GM19438 (cell line): ENCODE results near the gene FAM8A1.
A peak's percentile ranks its signal among the peaks of the same experiment; 100 is the strongest.
"Not testable (repeated sequence)": the region's sequence is repeated elsewhere in the genome, so short reads cannot be mapped to it uniquely, and the experiment has no call there.

Experiments
- ATAC-seq: cut with Tn5 transposase; IDR thresholded peaks from one replicate; pipeline ENCODE4 v1.9.1; 2021; ENCODE audit warnings: low read depth; ENCODE audit not compliant: unreplicated experiment

FAM8A1 gene, protein sequence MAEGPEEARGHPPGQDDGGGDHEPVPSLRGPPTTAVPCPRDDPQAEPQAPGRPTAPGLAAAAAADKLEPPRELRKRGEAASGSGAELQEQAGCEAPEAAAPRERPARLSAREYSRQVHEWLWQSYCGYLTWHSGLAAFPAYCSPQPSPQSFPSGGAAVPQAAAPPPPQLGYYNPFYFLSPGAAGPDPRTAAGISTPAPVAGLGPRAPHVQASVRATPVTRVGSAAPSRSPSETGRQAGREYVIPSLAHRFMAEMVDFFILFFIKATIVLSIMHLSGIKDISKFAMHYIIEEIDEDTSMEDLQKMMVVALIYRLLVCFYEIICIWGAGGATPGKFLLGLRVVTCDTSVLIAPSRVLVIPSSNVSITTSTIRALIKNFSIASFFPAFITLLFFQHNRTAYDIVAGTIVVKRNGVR

DNA sequence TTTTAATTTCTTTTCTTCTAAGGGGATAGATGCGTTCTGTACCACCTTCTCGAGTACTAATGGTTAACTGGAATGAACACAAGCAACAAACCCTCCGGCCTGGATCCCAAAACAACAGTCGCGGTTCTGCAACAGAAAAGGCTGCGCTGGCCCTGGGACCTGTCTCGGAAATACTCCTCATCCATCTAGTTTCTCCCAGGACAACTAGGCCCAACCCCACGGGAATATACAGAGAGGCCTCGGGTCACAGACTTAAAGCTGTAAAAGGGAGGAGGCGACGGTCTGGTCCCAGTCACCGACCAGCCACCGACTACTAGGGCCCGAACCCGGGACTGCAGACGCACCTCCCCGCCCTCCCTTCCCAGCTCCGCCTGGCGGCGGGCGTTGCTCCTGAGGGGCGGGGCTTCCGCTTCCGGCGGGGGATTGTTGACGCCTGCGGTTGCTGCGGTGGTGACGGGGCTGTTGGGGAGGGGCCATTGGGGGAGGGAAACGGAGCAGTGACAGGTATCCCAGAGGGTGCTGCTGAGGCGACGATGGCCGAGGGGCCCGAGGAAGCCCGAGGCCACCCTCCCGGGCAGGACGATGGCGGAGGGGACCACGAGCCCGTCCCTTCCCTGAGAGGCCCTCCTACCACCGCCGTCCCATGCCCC lies at the start of gene FAM8A1:
Gene FAM8A1, plus strand, starts transcription at position 426 of the 650 bp plus-strand sequence. Its CDS starts 108 bp downstream, at position 534.
- ATAC-seq, result peak; percentile 85

DNA sequence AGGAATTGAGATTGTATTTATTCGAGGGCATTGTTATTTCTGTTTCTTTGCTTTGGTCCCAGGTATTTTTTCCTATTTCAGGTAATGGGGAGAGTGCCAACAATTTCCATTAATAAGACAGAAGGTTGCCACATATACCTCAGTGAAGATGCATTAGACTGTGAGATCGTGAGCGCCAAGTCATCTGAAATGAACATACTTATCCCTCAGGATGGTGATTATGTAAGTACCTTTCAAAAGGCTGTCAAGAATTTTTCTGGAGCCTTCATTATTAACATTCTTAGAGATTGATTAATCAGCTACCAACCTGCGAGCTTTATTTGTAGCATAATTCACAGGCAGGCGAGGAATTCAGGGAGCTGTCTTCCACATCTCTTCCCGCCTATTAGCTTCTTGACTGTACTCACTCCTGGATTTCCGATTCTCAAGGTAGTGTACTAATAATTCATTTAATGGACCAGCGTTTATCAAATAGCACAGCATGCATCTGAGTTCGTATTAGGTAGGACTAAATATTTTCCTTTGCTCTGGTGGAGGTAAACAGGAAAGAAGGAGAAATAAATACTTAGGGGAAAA lies 48.6 kb upstream of the FAM8A1 start:
- no peak for ATAC-seq

DNA sequence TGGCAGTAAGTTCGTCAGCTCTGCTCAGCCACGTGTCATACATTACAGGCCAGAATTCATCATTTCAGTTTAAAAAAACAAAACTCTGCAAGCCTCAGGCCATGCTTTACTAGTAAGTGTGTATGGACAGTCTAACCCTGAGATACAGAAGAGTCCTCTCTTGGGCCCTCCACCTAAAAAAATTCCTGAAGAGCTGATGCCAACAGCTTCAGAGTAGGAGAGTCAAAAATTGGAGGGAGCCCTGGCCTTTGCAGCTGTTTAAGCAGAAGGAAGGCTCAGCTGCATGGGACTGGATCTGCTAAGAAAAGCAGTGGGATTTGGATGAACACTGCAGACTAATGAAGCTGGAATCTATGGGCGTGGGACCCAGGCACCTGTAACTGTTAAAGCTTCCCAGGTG lies 47.2 kb upstream of the FAM8A1 start:
- no peak for ATAC-seq

DNA sequence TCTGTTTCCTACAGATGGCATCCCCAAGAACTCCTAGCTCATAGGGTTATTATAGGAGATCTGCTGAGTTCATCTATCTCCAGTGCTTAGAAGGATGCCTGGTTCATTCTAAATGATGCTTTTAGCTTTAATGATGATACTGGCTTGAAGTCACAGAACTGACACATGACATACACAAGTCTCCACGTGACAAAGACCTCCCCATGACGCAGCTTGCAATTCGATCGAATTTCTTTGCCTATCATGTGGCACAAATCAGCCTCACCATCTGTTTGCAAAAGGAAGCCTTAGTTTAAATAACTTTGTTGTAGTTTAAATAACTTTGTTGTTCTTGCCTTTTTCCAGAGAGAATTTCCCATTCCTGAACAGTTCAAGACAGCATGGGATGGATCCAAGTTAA lies 44.1 kb upstream of the FAM8A1 start:
- ATAC-seq, result no peak

DNA sequence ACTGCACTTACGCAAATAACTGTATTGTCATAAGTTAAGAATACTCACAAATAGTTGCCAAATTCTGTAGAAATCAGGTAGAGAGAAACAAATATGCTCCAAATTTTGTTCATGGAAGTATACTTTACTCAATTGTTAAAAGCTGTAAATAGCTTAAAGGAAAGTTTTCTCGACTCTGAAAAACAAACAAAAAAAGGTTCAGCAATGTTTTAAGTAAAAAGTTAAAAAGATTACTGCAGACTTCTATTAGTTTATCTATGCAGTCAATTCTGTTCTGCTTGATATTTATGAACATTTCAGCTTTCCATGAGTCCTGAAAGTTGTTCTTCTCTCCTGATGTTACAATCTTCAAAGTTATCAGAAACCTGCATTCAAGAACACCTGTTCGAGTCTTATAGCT lies 37.5 kb upstream of the FAM8A1 start:
- ATAC-seq, result no peak

DNA sequence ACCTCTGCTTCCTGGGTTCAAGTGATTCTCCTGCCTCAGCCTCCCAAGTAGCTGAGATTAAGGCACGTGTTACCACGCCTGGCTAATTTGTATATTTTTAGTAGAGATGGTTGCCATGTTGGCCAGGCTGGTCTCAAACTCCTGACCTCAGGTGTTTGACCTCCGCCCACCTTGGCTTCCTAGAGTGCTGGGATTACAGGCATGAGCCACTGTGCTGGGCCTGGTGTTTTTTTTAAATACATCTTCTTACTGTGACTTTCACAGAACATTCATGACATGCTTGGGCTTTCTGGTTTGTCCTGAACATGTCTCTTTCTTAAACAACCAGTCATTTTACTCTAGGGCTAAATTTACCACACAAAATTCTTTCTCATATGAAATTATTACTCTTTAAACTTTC lies 34.7 kb upstream of the FAM8A1 start:
- no peak for ATAC-seq

DNA sequence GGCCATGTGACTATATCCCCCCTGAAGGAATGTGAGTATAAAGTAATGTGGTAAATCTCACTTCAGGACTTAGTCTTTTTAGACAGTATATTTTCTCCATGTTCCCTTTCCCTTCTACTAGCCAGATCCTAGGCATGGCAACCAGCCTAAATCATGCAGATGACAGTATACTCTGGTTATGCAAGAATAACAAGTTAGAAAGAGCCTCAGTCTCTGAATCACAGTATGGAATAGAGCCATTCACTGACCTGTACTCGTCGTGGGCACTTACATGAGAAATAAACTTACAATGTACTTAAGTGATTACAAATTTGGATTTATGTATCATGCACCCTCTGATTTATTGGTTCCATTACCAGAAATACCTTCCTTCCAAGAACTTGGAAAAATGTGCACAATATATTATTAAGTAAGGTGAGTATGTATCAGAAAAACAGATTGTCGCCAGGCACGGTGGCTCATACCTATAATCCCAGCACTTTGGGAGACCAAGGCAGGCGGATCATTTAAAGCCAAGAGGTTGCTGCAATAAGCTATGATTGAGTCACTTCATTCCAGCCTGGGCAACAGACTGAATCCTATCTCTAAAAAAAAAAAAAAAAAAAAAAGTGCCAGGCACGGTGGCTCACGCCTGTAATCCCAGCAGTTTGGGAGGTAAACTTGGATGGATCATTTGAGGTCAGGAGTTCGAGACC lies 25.1 kb upstream of the FAM8A1 start:
- ATAC-seq, result no peak

DNA sequence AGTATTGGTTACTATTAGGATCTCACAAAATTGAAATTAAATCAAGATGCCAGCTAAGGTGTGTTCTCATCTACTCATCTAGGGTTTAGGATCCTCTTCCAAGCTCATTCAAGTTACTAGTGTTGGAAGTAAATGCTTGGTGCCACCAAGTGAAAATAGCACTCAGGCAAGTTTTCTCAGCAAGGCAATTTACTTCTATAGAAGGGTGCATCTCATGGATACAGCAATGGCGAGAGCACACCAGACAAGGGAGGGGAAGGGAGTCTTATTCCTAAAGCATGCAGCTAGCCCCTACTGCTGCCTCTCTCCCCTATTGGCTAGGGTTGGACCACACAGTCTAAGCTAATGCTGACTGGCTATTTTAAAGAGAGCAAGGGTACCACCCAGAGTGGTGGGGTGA lies 23.0 kb upstream of the FAM8A1 start:
- ATAC-seq, result no peak

DNA sequence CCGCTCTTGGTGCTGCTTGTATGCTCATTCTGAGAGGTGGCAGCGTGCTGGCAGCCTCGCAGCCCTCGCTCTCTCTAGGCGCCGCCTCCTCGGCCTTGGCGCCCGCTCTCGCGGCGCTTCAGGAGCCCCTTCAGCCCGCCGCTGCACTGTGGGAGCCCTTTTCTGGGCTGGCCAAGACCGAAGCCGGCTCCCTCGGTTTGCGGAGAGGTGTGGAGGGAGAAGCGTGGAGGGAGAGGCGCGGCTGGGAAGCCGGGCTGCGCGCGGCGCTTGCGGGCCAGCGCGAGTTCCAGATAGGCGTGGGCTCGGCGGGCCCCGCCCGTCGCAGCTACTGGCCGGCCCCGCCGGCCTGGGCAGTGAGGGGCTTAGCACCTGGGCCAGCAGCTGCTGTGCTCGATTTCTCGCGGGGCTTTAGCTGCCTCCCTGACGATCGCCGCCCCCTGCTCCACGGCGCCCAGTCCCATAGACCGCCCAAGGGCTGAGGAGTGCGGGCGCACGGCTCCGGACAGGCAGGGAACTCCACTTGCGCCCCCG lies 19.5 kb upstream of the FAM8A1 start:
- peak; percentile 67 for ATAC-seq

DNA sequence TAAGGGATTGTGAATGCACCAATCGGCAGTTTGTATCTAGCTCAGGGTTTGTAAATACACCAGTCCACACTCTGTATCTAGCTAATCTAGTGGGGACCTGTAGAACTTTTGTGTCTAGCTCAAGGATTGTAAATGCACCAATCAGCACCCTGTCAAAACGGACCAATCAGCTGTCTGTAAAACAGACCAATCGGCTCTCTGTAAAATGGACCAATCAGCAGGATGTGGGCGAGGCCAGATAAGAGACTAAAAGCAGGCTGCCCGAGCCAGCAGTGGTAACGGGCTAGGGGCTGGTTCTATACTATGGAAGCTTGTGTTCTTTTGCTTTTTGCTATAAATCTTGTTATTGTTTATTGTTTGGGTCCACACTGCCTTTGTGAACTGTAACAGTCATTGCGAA lies 18.8 kb upstream of the FAM8A1 start:
- ATAC-seq, result not testable (repeated sequence)

DNA sequence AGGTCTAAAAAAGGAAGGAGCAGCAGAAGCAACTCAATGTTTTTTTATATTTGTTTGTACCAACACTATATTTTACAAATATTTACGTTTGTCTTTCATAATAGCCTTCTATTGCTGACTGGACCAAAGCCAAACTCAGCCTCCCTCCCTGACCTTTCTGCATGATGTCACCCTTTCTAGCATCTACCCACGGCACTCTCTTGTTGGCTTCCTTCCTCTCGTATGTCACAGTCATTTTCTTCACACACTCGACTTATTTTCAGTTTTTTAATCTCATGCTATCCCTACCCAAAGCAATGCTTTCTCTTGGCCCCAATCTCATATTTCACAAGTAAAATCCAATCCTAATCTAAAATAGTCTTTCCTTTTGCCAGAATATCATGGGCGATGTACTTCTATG lies 16.3 kb upstream of the FAM8A1 start:
- ATAC-seq, result no peak

DNA sequence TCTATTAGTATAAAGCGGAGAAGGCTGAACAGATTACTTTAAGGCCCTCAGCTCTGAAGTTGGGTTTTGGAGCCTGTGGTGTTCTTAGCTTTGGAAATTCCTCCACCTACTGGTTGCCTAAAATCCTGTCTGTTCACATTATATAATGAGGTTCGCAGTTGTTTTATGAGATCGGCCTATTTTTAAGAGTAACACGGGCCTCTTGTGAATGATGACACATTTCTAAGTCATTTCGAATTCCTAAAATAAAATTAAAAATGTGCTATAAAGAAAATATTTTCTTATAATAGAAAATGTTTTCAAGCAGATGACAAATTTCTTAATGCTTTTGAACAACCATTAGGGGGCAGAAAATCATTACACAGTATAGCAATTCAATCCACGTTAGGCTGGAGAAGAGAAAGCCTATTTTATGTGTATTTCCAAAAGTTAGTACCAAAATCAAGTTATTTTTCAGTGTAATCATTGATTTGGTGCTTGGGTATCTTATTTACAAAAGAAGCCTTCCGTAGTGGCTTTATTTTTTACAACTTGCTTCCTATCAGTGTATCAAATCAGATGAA lies 15.8 kb upstream of the FAM8A1 start:
- ATAC-seq, result peak; percentile 52

DNA sequence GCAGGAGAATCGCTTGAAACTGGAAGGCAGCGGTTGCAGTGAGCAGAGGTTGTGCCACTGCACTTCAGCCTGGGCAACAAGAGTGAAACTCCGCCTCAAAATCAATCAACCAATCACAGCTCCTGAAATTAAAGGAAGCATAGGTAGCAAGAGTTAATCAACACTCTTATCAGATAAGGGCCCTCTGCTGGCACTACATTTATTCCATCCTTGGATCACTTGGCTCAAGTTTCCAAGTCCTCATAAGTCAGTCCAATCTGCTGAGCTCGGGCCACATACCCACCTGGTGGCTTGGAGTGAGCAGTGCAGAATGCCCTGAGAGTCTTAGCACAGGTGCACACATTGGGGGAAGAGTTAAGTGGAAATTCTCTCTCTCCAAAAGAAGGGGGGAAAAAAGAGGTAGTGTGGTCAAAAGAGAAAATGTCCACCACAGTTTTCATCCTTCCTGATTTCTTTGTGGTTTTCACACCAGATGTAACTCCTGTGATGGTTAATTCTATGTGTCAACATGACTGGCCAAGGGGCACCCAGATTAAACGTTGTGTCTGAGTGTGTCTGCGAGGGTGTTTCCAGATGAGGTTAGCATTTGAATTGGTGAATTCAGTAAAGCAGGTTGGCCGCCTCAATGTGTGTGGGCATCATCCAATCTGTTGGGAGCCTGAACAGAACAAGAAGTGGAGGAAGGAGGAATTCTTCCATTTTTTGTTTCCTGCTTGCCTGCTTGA lies 14.2 kb upstream of the FAM8A1 start:
- ATAC-seq, result no peak

DNA sequence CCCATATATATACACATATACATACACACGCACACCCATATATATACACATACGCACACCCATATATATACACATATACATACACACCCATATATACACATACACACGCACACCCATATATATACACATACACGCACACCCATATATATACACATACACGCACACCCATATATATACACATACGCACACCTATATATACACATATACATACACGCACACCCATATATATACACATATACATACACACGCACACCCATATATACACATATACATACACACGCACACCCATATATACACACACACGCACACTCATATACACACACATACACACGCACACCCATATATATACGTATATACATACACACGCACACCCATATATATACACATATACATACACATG lies 13.5 kb upstream of the FAM8A1 start:
- ATAC-seq, result not testable (repeated sequence)

DNA sequence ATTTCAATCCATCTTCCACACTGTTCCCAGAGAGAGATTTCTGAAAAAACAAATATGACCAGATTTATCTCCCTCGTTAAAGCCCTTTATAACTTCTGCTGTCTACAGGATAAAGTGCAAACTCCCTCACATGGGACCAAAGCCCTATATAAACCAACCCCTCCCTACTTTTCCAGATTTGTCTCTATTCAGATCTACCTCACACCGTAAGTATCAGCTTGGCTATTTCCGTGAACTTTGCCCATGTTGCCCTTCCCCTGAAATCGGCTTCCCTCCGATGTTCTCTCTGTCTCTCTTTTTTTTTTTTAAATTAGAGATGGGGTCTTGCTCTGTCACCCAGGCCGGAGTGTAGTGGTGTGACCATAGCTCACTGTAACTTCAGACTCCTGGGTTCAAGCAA lies 12.1 kb upstream of the FAM8A1 start:
- no peak for ATAC-seq

DNA sequence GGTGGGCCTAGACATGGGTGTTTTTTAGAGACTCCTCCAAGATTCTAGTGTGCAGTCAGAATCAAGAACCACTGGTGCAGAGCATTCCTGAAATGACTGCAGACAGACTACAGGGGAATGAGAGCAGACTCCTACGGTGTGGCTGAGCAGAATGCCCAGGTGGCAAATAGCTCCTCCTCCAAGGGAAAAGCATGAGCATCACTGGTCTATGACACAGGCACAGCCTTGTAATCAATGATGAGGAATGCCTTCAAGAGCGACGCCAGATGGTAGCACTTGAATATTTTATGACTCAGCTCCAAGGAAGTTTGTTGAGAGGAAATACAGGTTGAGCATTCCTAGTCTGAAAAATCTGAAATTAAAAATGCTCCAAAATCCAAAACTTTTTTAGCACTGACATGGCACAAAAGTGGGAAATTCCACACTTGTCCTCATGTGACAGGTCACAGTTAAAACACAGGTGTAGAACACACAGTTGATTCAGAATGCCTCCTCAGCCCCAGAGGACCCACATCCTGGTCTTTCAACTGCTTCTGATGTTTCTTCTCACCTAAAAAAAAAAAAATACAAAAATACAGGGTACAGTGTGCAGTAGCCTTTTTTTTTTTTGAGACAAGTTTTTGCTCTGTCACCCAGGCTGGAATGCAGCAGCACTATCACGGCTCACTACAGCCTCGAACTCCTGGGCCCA lies 10.6 kb upstream of the FAM8A1 start:
- peak; percentile 63 for ATAC-seq

DNA sequence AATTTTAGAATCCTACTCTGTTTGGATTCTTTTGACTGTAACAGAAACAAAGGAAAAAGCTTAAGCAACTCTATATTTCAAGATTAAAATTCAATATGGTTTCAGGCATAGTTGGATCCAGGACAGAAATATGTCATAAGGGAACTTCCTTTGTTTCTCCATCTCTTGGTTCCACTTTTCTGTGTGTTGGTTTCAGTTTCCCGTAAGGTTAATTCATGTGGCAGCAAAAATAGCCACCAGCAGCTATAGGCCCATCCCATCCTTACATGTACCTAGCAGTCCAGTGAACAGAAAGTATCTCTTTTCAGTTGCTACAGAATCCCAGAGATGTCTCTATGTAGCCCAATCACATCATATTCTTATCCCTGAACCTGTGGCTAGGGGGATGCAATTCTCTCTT lies 8.8 kb upstream of the FAM8A1 start:
- no peak for ATAC-seq

DNA sequence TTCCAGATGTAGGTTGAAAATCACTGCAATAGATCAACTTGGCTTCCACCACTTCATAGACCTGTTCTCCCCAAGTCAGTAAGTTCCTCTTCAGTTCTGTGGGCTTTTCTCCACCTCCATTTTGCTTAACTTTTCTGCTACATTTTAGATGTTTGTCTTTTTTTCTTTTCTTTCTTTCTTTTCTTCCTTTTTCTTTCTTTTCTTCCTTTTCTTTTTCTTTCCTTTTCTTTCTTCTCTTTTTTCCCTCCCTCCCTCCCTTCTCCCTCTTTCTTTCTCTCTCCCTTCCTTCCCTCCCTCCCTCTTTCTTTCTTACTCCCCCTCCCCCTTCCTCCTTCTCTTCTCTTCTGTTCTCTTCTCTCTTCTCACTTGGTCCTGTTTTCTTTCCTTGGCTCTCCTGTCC lies 6.9 kb upstream of the FAM8A1 start:
- no peak for ATAC-seq

DNA sequence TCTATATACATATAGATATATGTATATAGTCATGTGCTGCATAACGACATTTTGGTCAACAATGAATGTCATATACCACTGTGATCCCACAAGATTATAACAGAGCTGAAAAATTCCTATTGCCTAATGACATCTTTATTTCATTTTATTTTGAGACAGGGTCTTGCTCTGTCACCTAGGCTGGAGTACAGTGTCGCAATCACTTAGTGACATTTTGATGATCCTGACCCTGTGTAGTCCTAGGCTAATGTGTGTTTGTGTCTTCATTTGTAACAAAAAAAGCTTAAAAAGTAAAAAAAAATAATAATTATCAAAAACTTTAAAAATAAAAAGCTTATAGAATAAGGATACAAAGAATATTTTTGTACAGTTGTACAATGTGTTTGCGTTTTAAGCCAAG lies 4.0 kb upstream of the FAM8A1 start:
- no peak for ATAC-seq
